Sigmoid colon (tissue), 7 donors: ENCODE data around the gene PAPOLG. TPM values are rescaled to one million over a fixed set of nuclear protein-coding genes. Genes with fewer than 3 reads are reported as not detected.

ENCODE experiments used
- DNase-seq: peaks from one replicate; pipeline ENCODE4 v3.0.0-alpha.2; 2019
- H3K27ac ChIP-seq, 4 donors: fragments of 200-600 bp; sonication (generic); one replicate each; pipeline ENCODE4 v1.5.1; 2016 to 2019; ENCODE audit warnings: mild to moderate bottlenecking in 1 of 4
- H3K27me3 ChIP-seq, 3 donors: fragments of 200-600 bp; sonication (generic); one replicate each; pipeline ENCODE4 v1.5.1; 2019; ENCODE audit warnings: mild to moderate bottlenecking in 1 of 3
- H3K36me3 ChIP-seq, 4 donors: fragments of 200-600 bp; sonication (generic); one replicate each; pipeline ENCODE4 v1.5.1; 2016 to 2019
- H3K4me1 ChIP-seq, 4 donors: fragments of 200-600 bp; sonication (generic); one replicate each; pipeline ENCODE4 v1.5.1; 2017 to 2019
- H3K4me3 ChIP-seq, 4 donors: fragments of 200-600 bp; sonication (generic); one replicate each; pipeline ENCODE4 v1.5.1; 2017 to 2019; ENCODE audit warnings: mild to moderate bottlenecking in 2 of 4, moderate library complexity in 1 of 4
- H3K9me3 ChIP-seq, 4 donors: fragments of 200-600 bp in 3 of 4; sonication (generic) in 3 of 4; one replicate each; pipeline versions ENCODE4 v1.5.1 to v1.6.1; 2013 to 2019
- CTCF ChIP-seq, 4 experiments: fragments of 450-650 bp in 3 of 4; fragments of 200-600 bp in 1 of 4; IDR thresholded peaks; one replicate each; pipeline ENCODE4 v1.5.1; 2016 to 2019; ENCODE audit warnings: antibody characterized with exemption in 4 of 4, mild to moderate bottlenecking in 3 of 4, moderate library complexity in 2 of 4
- EP300 ChIP-seq, 4 donors: sonication (generic); formaldehyde crosslinking; IDR thresholded peaks; one replicate each; pipeline ENCODE4 v1.6.1; 2017; ENCODE audit warnings: antibody characterized with exemption in 4 of 4
- POLR2A ChIP-seq, 2 donors: fragments of 450-650 bp; IDR thresholded peaks; one replicate each; pipeline ENCODE4 v1.6.1; 2016; ENCODE audit warnings: antibody characterized with exemption in 2 of 2, mild to moderate bottlenecking in 2 of 2, moderate library complexity in 2 of 2
- POLR2AphosphoS5 ChIP-seq, 4 donors: sonication (generic); formaldehyde crosslinking; IDR thresholded peaks; one replicate each; pipeline ENCODE4 v1.6.1; 2017; ENCODE audit warnings: antibody characterized with exemption in 4 of 4
- WGBS, 2 donors: extraction: QIAGEN DNeasy Blood & Tissue Kit; methylation state at CpG; one replicate each; pipeline ENCODE4 v1.1.7; 2013; 5-methylcytosine and 5-hydroxymethylcytosine counted together
- intact Hi-C: fragments of 100-400 bp; cut with DNase I; formaldehyde crosslinking; loops from one replicate; pipeline ENCODE4 v1.15.1; 2023
- polyA plus RNA-seq, 3 donors: library from polyadenylated mRNA; stranded (reverse); fragments of 200-250 nt; gene quantifications; one replicate each; pipeline ENCODE4 v1.2.3, GENCODE V29; 2013
- total RNA-seq, 4 donors: library from RNA; depleted of rRNA; stranded (reverse); fragments of >200 nt; gene quantifications; one replicate each; pipeline ENCODE4 v1.1.0, GENCODE V29; 2016
- donor health status: healthy with polysubstance abuse.
- donor health status: Bipolar disorder and iron deficiency.
- donor health status: healthy.

Gene PAPOLG
- total and polyA plus RNA-seq, 7 donors = 3.6 to 16.1 (median 10.7) TPM

- peaks cover 0 to 96% (median 50%) of the 10 kb centered on the region in 4 donors for H3K36me3 ChIP-seq
- intact Hi-C loops = no loop called here
- 94 to 96% methylated on average over 3 of the region's 3 CpGs for WGBS, 2 donors
- H3K4me3 ChIP-seq = no peak overlapping the region
- no peak for TF ChIP-seq CTCF (IDR thresholded peaks at IDR 0.05)
- no peak for TF ChIP-seq POLR2AphosphoS5 (IDR thresholded peaks at IDR 0.05)
- TF ChIP-seq POLR2A (IDR thresholded peaks at IDR 0.05) = no peak
- TF ChIP-seq EP300 (IDR thresholded peaks at IDR 0.05) = no peak
- H3K9me3 ChIP-seq = no peaks in the 10 kb centered on the region
- no peaks in the 10 kb centered on the region for H3K4me1 ChIP-seq
- no peak for DNase-seq
- no peak overlapping the region for H3K27ac ChIP-seq
- no peaks in the 10 kb centered on the region for H3K27me3 ChIP-seq
These were observed 22.3 kb downstream of the PAPOLG start for GRCh38 chr2:60778352-60778751.

- H3K4me3 ChIP-seq = no peak overlapping the region
- 96% methylated on average over 5 of the region's 5 CpGs for WGBS, 2 donors
- no peak for DNase-seq
- H3K36me3 ChIP-seq = peaks cover 0 to 97% (median 49%) of the 10 kb centered on the region in 4 donors
- intact Hi-C loops = no loop called here
- TF ChIP-seq EP300 (IDR thresholded peaks at IDR 0.05) (no peak), POLR2AphosphoS5 (IDR thresholded peaks at IDR 0.05) (no peak), POLR2A (IDR thresholded peaks at IDR 0.05) (no peak), CTCF (IDR thresholded peaks at IDR 0.05) (no peak)
- H3K27ac ChIP-seq = no peak overlapping the region
- H3K9me3 ChIP-seq = no peaks in the 10 kb centered on the region
- H3K27me3 ChIP-seq = no peaks in the 10 kb centered on the region
- H3K4me1 ChIP-seq = no peaks in the 10 kb centered on the region
These were observed 23.4 kb downstream of the PAPOLG start for GRCh38 chr2:60779426-60779825.

- Histone ChIP-seq H3K9me3 (no peaks in the 10 kb centered on the region), H3K27ac (no peak overlapping the region), H3K27me3 (no peaks in the 10 kb centered on the region), H3K4me1 (no peaks in the 10 kb centered on the region), H3K36me3 (peaks cover 0 to 97% (median 47%) of the 10 kb centered on the region in 4 donors), H3K4me3 (no peak overlapping the region)
- no peak for DNase-seq
- intact Hi-C loops = no loop called here
- 77 to 80% methylated on average over 3 of the region's 3 CpGs for WGBS, 2 donors
- TF ChIP-seq POLR2AphosphoS5 (IDR thresholded peaks at IDR 0.05) (no peak), EP300 (IDR thresholded peaks at IDR 0.05) (no peak), POLR2A (IDR thresholded peaks at IDR 0.05) (no peak), CTCF (IDR thresholded peaks at IDR 0.05) (no peak)
These were observed 24.7 kb downstream of the PAPOLG start for GRCh38 chr2:60780721-60781120.

- Histone ChIP-seq H3K4me3 (no peak overlapping the region), H3K27me3 (no peaks in the 10 kb centered on the region), H3K36me3 (peaks cover 11 to 97% (median 56%) of the 10 kb centered on the region in 4 donors), H3K9me3 (no peaks in the 10 kb centered on the region), H3K27ac (no peak overlapping the region), H3K4me1 (no peaks in the 10 kb centered on the region)
- WGBS, 2 donors = 99 to 100% methylated on average over 2 of the region's 2 CpGs
- intact Hi-C loops = loop anchor here (10.0 kb wide), 1 partner anchor 202 kb away; no protein-coding TSS in a partner anchor
- TF ChIP-seq CTCF (IDR thresholded peaks at IDR 0.05) (no peak), POLR2AphosphoS5 (IDR thresholded peaks at IDR 0.05) (no peak), EP300 (IDR thresholded peaks at IDR 0.05) (no peak), POLR2A (IDR thresholded peaks at IDR 0.05) (no peak)
- DNase-seq = no peak
These were observed 37.1 kb downstream of the PAPOLG start for GRCh38 chr2:60793169-60793568.

GRCh38 chr2:60794271-60794863 lies 38.3 kb downstream of the PAPOLG start:
- H3K4me1 ChIP-seq = no peaks in the 10 kb centered on the region
- H3K9me3 ChIP-seq = no peaks in the 10 kb centered on the region
- WGBS, 2 donors = 69 to 74% methylated on average over 5 of the region's 5 CpGs
- no peak for DNase-seq
- H3K27ac ChIP-seq = no peak overlapping the region
- H3K27me3 ChIP-seq = no peaks in the 10 kb centered on the region
- H3K4me3 ChIP-seq = no peak overlapping the region
- no peak for TF ChIP-seq POLR2A (IDR thresholded peaks at IDR 0.05)
- TF ChIP-seq CTCF (IDR thresholded peaks at IDR 0.05) = peak in 1 of 4 experiments; percentile 15
- intact Hi-C loops = loop anchor here (10.0 kb wide), 1 partner anchor 200 kb away; no protein-coding TSS in a partner anchor
- H3K36me3 ChIP-seq = peaks cover 9 to 99% (median 48%) of the 10 kb centered on the region in 4 donors
